Lower leg skin (tissue), 3 donors: ENCODE measurements around the gene OAS3.

ENCODE experiments used
- POLR2A ChIP-seq, 2 donors: fragments of 450-650 bp; IDR thresholded peaks; one replicate each; pipeline ENCODE4 v1.6.1; 2016 to 2017; ENCODE audit warnings: antibody characterized with exemption in 2 of 2, mild to moderate bottlenecking in 1 of 2, moderate library complexity in 1 of 2
- TF ChIP-seq, protein P1 (sequence below), 3 donors: fragments of 450-650 bp; IDR thresholded peaks; one replicate each; pipeline ENCODE4 v1.5.1; 2016; ENCODE audit warnings: antibody characterized with exemption in 3 of 3, mild to moderate bottlenecking in 3 of 3, moderate library complexity in 2 of 3

DNA sequence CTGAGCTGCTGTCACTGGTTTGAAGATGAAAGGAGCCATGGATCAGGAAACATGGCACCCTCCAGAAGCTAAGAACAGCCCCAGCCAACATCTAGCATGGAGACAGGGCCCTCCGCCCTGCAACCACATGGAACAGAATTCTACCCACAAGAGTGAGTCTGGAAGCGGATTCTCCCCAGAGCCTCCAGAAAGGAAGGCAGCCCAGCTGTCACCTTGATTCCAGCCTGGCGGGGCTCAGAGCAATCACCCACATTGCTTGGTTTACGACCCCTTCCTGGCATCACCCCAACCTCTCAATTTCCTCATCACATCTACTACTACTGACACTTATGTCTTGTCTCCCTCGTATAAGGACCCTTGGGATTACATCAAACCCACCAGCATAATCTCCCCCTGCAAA is 78.5 kb downstream of the OAS3 start:
- TF ChIP-seq, protein P1, sequence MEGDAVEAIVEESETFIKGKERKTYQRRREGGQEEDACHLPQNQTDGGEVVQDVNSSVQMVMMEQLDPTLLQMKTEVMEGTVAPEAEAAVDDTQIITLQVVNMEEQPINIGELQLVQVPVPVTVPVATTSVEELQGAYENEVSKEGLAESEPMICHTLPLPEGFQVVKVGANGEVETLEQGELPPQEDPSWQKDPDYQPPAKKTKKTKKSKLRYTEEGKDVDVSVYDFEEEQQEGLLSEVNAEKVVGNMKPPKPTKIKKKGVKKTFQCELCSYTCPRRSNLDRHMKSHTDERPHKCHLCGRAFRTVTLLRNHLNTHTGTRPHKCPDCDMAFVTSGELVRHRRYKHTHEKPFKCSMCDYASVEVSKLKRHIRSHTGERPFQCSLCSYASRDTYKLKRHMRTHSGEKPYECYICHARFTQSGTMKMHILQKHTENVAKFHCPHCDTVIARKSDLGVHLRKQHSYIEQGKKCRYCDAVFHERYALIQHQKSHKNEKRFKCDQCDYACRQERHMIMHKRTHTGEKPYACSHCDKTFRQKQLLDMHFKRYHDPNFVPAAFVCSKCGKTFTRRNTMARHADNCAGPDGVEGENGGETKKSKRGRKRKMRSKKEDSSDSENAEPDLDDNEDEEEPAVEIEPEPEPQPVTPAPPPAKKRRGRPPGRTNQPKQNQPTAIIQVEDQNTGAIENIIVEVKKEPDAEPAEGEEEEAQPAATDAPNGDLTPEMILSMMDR (IDR thresholded peaks at IDR 0.05), result no peak
- no peak for TF ChIP-seq POLR2A (IDR thresholded peaks at IDR 0.05)
